Heart left ventricle (tissue), 16 donors: ENCODE results near the gene RREB1. TPM values are rescaled to one million over a fixed set of nuclear protein-coding genes. Genes with fewer than 3 reads are reported as not detected.
A peak's percentile ranks its signal among the peaks of the same experiment; 100 is the strongest.

Experiments used
- ATAC-seq, 4 donors: fragments of 200-7000 bp; cut with Tn5 transposase; one replicate each; pipeline ENCODE4 v1.9.1; 2020 to 2022; ENCODE audit warnings: moderate library complexity in 4 of 4, mild to moderate bottlenecking in 3 of 4, moderate number of reproducible peaks in 1 of 4
- DNase-seq, 5 donors: peaks; one replicate each; pipeline ENCODE4 v3.0.0-alpha.2; 2020
- H3K27ac ChIP-seq, 12 donors: fragments of 200-600 bp; sonication (generic) in 4 of 12; one replicate each; pipeline versions ENCODE4 v1.5.0 to v1.8.0; 2016 to 2022; ENCODE audit warnings: mild to moderate bottlenecking in 2 of 12
- H3K27me3 ChIP-seq, 9 donors: fragments of 200-600 bp; sonication (generic) in 2 of 9; one replicate each; pipeline versions ENCODE4 v1.5.1 to v1.8.0; 2016 to 2022; ENCODE audit warnings: mild to moderate bottlenecking in 3 of 9
- H3K36me3 ChIP-seq, 9 donors: fragments of 200-600 bp; sonication (generic) in 2 of 9; one replicate each; pipeline versions ENCODE4 v1.5.0 to v1.8.0; 2018 to 2022; ENCODE audit warnings: mild to moderate bottlenecking in 2 of 9
- H3K4me1 ChIP-seq, 12 donors: fragments of 200-600 bp; sonication (generic) in 4 of 12; one replicate each; pipeline versions ENCODE4 v1.5.0 to v1.8.0; 2016 to 2022; ENCODE audit warnings: mild to moderate bottlenecking in 3 of 12
- H3K4me3 ChIP-seq, 12 donors: fragments of 200-600 bp; sonication (generic) in 4 of 12; one replicate each; pipeline versions ENCODE4 v1.5.0 to v1.8.0; 2017 to 2022; ENCODE audit warnings: mild to moderate bottlenecking in 9 of 12, moderate library complexity in 4 of 12
- H3K9me3 ChIP-seq, 12 donors: fragments of 200-600 bp; sonication (generic) in 4 of 12; one replicate each; pipeline versions ENCODE4 v1.5.0 to v1.8.0; 2016 to 2022; ENCODE audit warnings: mild to moderate bottlenecking in 1 of 12
- POLR2A ChIP-seq, 2 donors: fragments of 450-650 bp; IDR thresholded peaks; one replicate each; pipeline ENCODE4 v1.6.1; 2017; ENCODE audit warnings: antibody characterized with exemption in 2 of 2, mild to moderate bottlenecking in 2 of 2, moderate library complexity in 2 of 2
- WGBS, 4 donors: extraction: QIAGEN DNeasy Blood & Tissue Kit in 2 of 4; methylation state at CpG; one replicate each; pipeline versions ENCODE4 v1.1.5 to v1.1.7; 2013 to 2018; 5-methylcytosine and 5-hydroxymethylcytosine counted together
- intact Hi-C, 10 donors: fragments of 100-400 bp; cut with DNase I; formaldehyde crosslinking; loops; one replicate each; pipeline versions ENCODE4 v1.11.1 to v1.14.2; 2022
- polyA plus RNA-seq, 2 donors: library from polyadenylated mRNA; stranded (reverse); fragments of 200-250 nt; gene quantifications; one replicate each; pipeline ENCODE4 v1.2.3, GENCODE V29; 2013
- total RNA-seq, 9 donors: library from RNA; depleted of rRNA in 2 of 9; stranded (reverse); fragments of >200 nt in 2 of 9; fragmentation: NEBNext Ultra II Directional in 3 of 9; extraction: Animal tissue kit (Norgen Biotek cat#: 25700) in 3 of 9; gene quantifications; one replicate each; pipeline versions ENCODE4 v1.1.0 to v1.2.4, GENCODE V29; 2016 to 2023
- TF ChIP-seq, protein P1 (sequence below), 12 donors: fragments of 200-600 bp; sonication (generic) in 4 of 12; IDR thresholded peaks; one replicate each; pipeline versions ENCODE4 v1.5.0 to v1.8.0; 2018 to 2022; ENCODE audit warnings: antibody characterized with exemption in 12 of 12, mild to moderate bottlenecking in 5 of 12
- donor health status: ischemic (EF 13 %, LVEDD 7.1; RV severe dilation, severe dysfunction).
- donor health status: healthy with polysubstance abuse.
- donor health status: DM: no; HTN: yes; CAD: no.
- donor health status: DM: no; HTN: no; CAD: no.
- donor health status: ischemic (EF 25% LVEDD 6.9; RV normal size, moderate dysfunction).
- donor health status: ischemic (EF 25% LVEDD 5.7; RV mildly dilated, moderate dysfunction).
- donor health status: healthy.
- donor health status: DM: yes; HTN: yes; CAD: no.
- donor health status: ischemic (EF 35%, LVEDD 5.7; RV mildly dilated, moderate dysfunction).
- donor health status: nonischemic (EF 11% LVEDD 7.7; RV severe dilation, severe dysfunction).
- donor health status: DM: yes; HTN: yes; CAD: no.
- donor health status: PGD.
- donor health status: ischemic (EF 29% LVEDD 5.4; RV normal size, mild dysfunction).
- donor health status: nonischemic (EF 23%, LVEDD 6.1; RV moderate dilation, normal function).

RREB1 gene
- total and polyA plus RNA-seq, 11 donors = 8.7 to 49.4 (median 35.7) TPM

GRCh38 chr6:7108964-7109836 lies 1.4 kb downstream of the RREB1 start:
- peaks cover 0 to 59% (median 36%) of the 10 kb centered on the region in 12 donors for H3K4me1 ChIP-seq
- H3K27ac ChIP-seq = peak overlapping the region; percentile 88 to 99 (median 96)
- intact Hi-C loops = loop anchor here in 8 of 10 donors (2.0 to 10.0 kb wide), 16 partner anchors 32 to 434 kb away; no protein-coding TSS in a partner anchor
- H3K4me3 ChIP-seq = peak overlapping the region; percentile 71 to 99 (median 96)
- H3K36me3 ChIP-seq = no peaks in the 10 kb centered on the region
- DNase-seq (peak; percentile 55 to 75 (median 64)), ATAC-seq (peak; percentile 37 to 59 (median 52))
- TF ChIP-seq, protein P1, sequence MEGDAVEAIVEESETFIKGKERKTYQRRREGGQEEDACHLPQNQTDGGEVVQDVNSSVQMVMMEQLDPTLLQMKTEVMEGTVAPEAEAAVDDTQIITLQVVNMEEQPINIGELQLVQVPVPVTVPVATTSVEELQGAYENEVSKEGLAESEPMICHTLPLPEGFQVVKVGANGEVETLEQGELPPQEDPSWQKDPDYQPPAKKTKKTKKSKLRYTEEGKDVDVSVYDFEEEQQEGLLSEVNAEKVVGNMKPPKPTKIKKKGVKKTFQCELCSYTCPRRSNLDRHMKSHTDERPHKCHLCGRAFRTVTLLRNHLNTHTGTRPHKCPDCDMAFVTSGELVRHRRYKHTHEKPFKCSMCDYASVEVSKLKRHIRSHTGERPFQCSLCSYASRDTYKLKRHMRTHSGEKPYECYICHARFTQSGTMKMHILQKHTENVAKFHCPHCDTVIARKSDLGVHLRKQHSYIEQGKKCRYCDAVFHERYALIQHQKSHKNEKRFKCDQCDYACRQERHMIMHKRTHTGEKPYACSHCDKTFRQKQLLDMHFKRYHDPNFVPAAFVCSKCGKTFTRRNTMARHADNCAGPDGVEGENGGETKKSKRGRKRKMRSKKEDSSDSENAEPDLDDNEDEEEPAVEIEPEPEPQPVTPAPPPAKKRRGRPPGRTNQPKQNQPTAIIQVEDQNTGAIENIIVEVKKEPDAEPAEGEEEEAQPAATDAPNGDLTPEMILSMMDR (IDR thresholded peaks at IDR 0.05) = peak in 3 of 12 donors; percentile 7 to 18 (median 18)
- TF ChIP-seq POLR2A (IDR thresholded peaks at IDR 0.05) = peak in 1 of 2 donors; percentile 27
- 0 to 1% (median 1%) methylated on average over 14 to 86 of the region's 86 CpGs for WGBS, 4 donors
- H3K9me3 ChIP-seq = no peaks in the 10 kb centered on the region
- H3K27me3 ChIP-seq = no peaks in the 10 kb centered on the region

DNA sequence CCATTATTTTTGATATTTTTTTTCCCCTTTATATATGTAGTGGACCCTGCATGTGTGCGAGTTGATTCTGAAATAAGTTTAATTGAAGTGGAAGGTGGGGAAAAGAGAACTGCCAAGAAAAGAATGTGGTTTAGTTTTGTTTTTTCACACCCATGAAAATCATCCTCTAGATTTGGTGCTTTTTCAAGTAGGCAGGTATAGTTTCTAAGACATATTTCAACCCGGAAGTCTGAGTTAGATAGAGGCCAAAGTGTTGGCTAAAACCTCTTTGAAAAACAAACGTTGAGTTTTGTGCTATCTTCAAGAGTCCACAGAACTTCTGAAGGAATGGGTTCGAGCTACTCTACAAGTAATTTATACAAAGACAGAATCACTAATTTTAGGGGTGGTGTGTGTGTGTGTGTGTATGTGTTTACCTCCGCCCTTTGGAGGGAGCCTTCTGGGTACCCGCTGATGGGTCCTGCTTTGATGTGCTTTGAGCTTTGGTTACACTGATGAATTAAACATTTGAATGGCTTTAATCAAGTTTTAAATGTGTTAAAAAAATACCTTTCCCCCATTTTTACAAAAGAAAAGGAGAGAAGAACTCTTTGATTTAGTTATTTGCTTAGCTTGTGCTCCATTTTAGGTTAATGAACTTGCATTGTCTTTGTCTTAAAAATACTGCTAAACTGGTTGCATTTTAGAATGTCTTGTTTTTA lies 2.5 kb downstream of the RREB1 start:
- 59 to 71% (median 67%) methylated on average over 6 of the region's 6 CpGs for WGBS, 4 donors
- TF ChIP-seq, protein P1 (IDR thresholded peaks at IDR 0.05) = no peak
- TF ChIP-seq POLR2A (IDR thresholded peaks at IDR 0.05) = no peak
- no peaks in the 10 kb centered on the region for H3K27me3 ChIP-seq
- H3K4me3 ChIP-seq = peak overlapping the region in 10 of 12 donors; percentile 71 to 99 (median 93)
- ATAC-seq (no peak), DNase-seq (no peak)
- peak overlapping the region in 10 of 12 donors; percentile 54 to 99 (median 96) for H3K27ac ChIP-seq
- intact Hi-C loops = loop anchor here in 3 of 10 donors (1.0 to 10.0 kb wide), 3 partner anchors 61 to 115 kb away; no protein-coding TSS in a partner anchor
- H3K4me1 ChIP-seq = peaks cover 0 to 69% (median 45%) of the 10 kb centered on the region in 12 donors
- H3K36me3 ChIP-seq = no peaks in the 10 kb centered on the region
- no peaks in the 10 kb centered on the region for H3K9me3 ChIP-seq

DNA sequence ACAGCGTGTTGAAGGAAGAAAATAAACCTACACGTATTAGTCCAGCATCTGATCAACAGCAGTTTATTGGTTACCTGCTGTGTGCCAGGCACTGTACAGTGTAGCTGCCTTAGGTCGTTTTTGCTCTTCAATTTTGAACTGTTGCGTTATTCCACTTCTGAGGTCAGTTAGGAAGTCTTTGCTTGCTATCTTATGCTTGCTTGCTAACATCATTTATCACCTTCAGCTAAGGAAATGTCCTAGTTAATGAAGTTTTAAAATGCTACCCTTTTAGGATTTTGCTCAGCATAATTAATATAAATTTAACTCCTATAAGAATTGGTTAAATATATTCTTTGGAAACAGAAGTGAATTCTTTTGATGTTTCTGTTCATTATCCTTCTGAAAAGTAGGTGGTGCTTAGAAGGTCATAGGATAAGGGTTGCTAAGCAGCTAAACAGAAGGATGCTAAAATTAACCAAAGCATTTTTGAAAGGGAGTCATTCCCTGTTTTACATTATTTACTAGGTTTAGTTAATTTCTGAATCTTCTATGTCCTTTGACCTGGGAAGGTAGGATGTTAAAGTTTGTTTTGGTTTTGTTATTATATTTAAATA lies 3.4 kb downstream of the RREB1 start:
- peak overlapping the region in 1 of 12 donors; percentile 99 for H3K4me3 ChIP-seq
- 52 to 67% (median 64%) methylated on average over 4 of the region's 4 CpGs for WGBS, 4 donors
- DNase-seq = no peak
- H3K36me3 ChIP-seq = no peaks in the 10 kb centered on the region
- no peak for ATAC-seq
- H3K9me3 ChIP-seq = no peaks in the 10 kb centered on the region
- intact Hi-C loops = loop anchor here in 3 of 10 donors (10.0 kb wide), 2 partner anchors 104 to 114 kb away; no protein-coding TSS in a partner anchor
- peak overlapping the region in 11 of 12 donors; percentile 3 to 98 (median 54) for H3K27ac ChIP-seq
- TF ChIP-seq, protein P1 (IDR thresholded peaks at IDR 0.05) = no peak
- no peak for TF ChIP-seq POLR2A (IDR thresholded peaks at IDR 0.05)
- no peaks in the 10 kb centered on the region for H3K27me3 ChIP-seq
- H3K4me1 ChIP-seq = peaks cover 4 to 78% (median 55%) of the 10 kb centered on the region in 12 donors
